ENCODE measurements around the gene SESN3. TPM values are rescaled to one million over a fixed set of nuclear protein-coding genes. Genes with fewer than 3 reads are reported as not detected.

The SESN3 gene
- total RNA-seq, 1 donor from 2014 or later = 12.4 TPM

DNA sequence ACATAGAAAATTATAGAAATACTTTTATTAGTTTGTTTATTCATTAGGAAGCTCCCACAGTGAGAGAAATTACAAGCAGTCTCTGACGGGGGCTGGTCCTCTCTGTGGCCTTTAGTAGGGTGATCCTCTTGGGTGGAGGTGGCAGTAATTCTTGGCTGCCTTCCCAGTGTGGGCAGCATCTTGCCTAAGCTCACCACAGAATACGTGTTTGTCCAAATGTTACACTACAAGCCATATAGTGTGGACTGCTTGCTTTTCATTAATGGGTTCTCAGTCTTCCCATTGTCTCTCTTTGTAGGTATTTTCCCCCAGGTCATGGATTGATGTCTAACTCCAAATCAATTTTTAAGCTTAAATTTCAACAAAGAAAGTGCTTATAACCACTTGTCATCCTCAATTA is 98.0 kb downstream of the SESN3 start:
- DNase-seq (ENCODE audit: low read depth) (peak; percentile 70), FAIRE-seq (no peak)
- H3K36me3 ChIP-seq (ENCODE audit: control insufficient read depth, insufficient read depth, low read length) = peaks cover 1% of the 10 kb centered on the region
- H3K4me3 ChIP-seq (ENCODE audit: low read depth, low read length) = no peak overlapping the region
- TF ChIP-seq, protein P1, sequence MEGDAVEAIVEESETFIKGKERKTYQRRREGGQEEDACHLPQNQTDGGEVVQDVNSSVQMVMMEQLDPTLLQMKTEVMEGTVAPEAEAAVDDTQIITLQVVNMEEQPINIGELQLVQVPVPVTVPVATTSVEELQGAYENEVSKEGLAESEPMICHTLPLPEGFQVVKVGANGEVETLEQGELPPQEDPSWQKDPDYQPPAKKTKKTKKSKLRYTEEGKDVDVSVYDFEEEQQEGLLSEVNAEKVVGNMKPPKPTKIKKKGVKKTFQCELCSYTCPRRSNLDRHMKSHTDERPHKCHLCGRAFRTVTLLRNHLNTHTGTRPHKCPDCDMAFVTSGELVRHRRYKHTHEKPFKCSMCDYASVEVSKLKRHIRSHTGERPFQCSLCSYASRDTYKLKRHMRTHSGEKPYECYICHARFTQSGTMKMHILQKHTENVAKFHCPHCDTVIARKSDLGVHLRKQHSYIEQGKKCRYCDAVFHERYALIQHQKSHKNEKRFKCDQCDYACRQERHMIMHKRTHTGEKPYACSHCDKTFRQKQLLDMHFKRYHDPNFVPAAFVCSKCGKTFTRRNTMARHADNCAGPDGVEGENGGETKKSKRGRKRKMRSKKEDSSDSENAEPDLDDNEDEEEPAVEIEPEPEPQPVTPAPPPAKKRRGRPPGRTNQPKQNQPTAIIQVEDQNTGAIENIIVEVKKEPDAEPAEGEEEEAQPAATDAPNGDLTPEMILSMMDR (IDR thresholded peaks at IDR 0.05; ENCODE audit: insufficient read depth, low read length, severe bottlenecking) = no peak
- H3K27me3 ChIP-seq (ENCODE audit: control insufficient read depth, insufficient read depth, low read length) = no peaks in the 10 kb centered on the region

DNA sequence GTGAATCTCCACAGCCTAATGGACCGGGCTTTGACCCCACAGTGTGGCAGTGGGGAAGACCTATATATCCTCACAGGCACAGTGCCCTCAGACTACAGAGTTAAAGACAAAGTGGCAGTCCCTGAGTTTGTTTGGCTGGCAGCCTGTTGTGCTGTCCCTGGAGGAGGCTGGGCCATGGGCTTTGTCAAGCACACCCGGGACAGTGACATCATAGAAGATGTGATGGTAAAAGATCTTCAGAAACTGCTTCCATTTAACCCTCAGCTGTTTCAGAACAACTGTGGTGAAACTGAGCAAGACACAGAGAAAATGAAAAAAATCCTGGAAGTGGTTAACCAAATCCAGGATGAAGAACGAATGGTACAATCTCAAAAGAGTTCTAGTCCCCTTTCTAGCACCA is 102.4 kb downstream of the SESN3 start:
- Histone ChIP-seq H3K27me3 (ENCODE audit: control insufficient read depth, insufficient read depth, low read length) (no peaks in the 10 kb centered on the region), H3K36me3 (ENCODE audit: control insufficient read depth, insufficient read depth, low read length) (peaks cover 1% of the 10 kb centered on the region), H3K4me3 (ENCODE audit: low read depth, low read length) (no peak overlapping the region)
- TF ChIP-seq, protein P1 (IDR thresholded peaks at IDR 0.05; ENCODE audit: insufficient read depth, low read length, severe bottlenecking) = no peak
- no peak for DNase-seq (ENCODE audit: low read depth)
- no peak for FAIRE-seq

- FAIRE-seq (no peak), DNase-seq (ENCODE audit: low read depth) (no peak)
- no peaks in the 10 kb centered on the region for H3K36me3 ChIP-seq (ENCODE audit: control insufficient read depth, insufficient read depth, low read length)
- H3K27me3 ChIP-seq (ENCODE audit: control insufficient read depth, insufficient read depth, low read length) = no peaks in the 10 kb centered on the region
- TF ChIP-seq, protein P1 (IDR thresholded peaks at IDR 0.05; ENCODE audit: insufficient read depth, low read length, severe bottlenecking) = no peak
- H3K4me3 ChIP-seq (ENCODE audit: low read depth, low read length) = no peak overlapping the region
These were observed 107.4 kb downstream of the SESN3 start for GRCh38 chr11:95123556-95123955.

DNA sequence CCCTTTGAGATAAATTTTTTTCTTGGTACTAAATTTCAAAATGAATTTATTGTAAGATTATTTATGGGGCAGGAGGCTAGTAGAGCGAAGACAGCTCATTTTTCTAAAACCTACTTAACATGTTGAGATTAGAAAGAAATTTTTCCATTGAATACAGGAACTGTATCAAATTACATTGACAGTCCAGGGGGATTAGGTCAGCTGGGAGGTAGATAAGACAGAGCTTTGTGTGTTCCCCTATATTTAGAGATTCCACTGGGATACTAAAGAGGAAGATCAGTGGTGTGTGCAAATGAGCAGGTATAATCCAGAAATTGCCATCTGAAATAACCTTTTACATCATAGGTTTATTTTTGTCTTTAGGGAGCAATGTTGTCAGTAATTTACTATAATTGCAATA is 109.3 kb downstream of the SESN3 start:
- no peak for DNase-seq (ENCODE audit: low read depth)
- H3K36me3 ChIP-seq (ENCODE audit: control insufficient read depth, insufficient read depth, low read length) = no peaks in the 10 kb centered on the region
- FAIRE-seq = no peak
- TF ChIP-seq, protein P1 (IDR thresholded peaks at IDR 0.05; ENCODE audit: insufficient read depth, low read length, severe bottlenecking) = no peak
- no peak overlapping the region for H3K4me3 ChIP-seq (ENCODE audit: low read depth, low read length)
- no peaks in the 10 kb centered on the region for H3K27me3 ChIP-seq (ENCODE audit: control insufficient read depth, insufficient read depth, low read length)

DNA sequence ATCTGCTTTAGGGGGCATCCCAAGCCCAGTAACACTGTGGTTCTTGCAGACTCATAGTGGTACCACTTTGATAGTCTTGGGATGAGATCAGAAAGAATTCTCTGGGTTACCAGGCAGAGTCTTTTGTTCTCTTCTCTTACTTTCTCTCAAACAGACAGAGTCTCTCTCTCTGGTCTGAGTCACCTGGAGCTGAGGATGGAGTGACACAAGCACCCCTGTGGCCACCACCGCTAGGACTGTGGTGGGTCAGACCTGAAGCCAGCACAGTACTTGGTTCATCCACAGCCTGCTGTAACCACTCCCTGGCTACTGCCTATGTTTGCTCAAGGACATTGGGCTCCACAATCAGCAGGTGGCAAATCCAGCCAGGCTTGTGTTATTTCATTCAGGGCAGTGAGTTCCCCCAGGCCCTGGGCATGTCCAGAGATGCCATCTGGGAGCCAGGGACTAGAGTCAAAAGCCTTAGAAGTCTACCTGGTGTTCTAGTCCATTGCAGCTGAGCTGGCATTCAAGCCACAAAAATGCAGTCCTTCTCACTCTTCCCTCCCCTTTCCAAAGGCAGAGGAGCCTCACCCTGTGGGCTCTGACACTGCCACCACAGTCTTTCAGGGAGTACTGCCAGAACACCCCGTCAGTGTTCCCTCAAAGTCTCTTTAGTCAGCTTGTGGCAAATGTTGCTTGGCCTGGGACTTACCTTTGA is 111.5 kb downstream of the SESN3 start:
- FAIRE-seq = peak; percentile 89
- no peaks in the 10 kb centered on the region for H3K36me3 ChIP-seq (ENCODE audit: control insufficient read depth, insufficient read depth, low read length)
- no peak overlapping the region for H3K4me3 ChIP-seq (ENCODE audit: low read depth, low read length)
- DNase-seq (ENCODE audit: low read depth) = peak; percentile 76
- TF ChIP-seq, protein P1 (IDR thresholded peaks at IDR 0.05; ENCODE audit: insufficient read depth, low read length, severe bottlenecking) = peak; percentile 18
- no peaks in the 10 kb centered on the region for H3K27me3 ChIP-seq (ENCODE audit: control insufficient read depth, insufficient read depth, low read length)

GRCh38 chr11:95115597-95115996 is 115.4 kb downstream of the SESN3 start:
- TF ChIP-seq, protein P1 (IDR thresholded peaks at IDR 0.05; ENCODE audit: insufficient read depth, low read length, severe bottlenecking) = no peak
- H3K36me3 ChIP-seq (ENCODE audit: control insufficient read depth, insufficient read depth, low read length) = no peaks in the 10 kb centered on the region
- no peak overlapping the region for H3K4me3 ChIP-seq (ENCODE audit: low read depth, low read length)
- no peaks in the 10 kb centered on the region for H3K27me3 ChIP-seq (ENCODE audit: control insufficient read depth, insufficient read depth, low read length)
- no peak for FAIRE-seq
- DNase-seq (ENCODE audit: low read depth) = no peak
